DMS114 treated with DMSO at 0.1 percent for 48 hours (cell line): ENCODE data around the gene DDX55.

Experiments used
- DNase-seq: peaks from one replicate; lab custom pipeline; 2025; ENCODE audit not compliant: unreplicated experiment; lab: John Stamatoyannopoulos, UW

The DDX55 gene

GRCh38 chr12:123608182-123608581, 6.3 kb downstream of the DDX55 start:
- no peak for DNase-seq

- DNase-seq = no peak
These were observed 12.2 kb downstream of the DDX55 start for GRCh38 chr12:123614110-123614509.

GRCh38 chr12:123614531-123614930, 12.6 kb downstream of the DDX55 start:
- no peak for DNase-seq

GRCh38 chr12:123617144-123617543, 15.2 kb downstream of the DDX55 start:
- no peak for DNase-seq

DNA sequence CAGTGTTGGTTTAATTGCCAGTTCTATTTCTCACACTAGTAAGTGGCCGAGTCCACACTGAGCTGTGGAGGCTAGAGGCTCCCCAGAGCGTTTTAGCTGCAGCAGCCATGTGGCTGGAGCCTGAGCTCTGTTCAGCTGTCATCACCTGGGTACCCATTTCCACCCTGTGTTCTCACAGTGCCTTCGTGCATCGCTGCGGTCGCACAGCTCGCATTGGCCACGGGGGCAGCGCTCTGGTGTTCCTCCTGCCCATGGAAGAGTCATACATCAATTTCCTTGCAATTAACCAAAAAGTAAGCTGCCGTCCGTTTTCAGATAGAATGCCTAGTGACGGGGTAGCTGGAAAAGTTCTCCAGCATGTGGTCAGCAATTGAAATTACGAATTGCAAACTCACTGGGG, 15.7 kb downstream of the DDX55 start:
- no peak for DNase-seq

DNA sequence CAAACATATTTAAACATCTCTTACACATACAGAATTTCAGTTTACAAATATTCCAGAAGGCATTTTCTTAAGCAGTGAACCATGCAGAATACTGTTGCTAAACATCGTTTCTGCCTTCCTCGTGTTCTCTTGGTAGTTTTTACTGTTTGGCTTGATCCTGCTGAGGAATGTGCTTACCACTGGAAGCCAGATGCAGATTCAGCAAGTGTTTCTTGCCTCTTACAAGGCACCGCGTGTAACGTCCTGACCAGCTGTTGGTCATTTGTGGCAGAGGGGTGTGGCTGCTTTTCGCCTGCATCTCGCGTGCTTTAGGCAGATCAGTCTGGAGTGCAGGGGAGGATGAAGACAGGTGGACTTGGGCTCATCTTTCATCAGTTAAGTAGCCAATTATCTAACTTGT, 19.2 kb downstream of the DDX55 start:
- DNase-seq = no peak

GRCh38 chr12:123621619-123622530, 20.0 kb downstream of the DDX55 start:
- DNase-seq = no peak

DNA sequence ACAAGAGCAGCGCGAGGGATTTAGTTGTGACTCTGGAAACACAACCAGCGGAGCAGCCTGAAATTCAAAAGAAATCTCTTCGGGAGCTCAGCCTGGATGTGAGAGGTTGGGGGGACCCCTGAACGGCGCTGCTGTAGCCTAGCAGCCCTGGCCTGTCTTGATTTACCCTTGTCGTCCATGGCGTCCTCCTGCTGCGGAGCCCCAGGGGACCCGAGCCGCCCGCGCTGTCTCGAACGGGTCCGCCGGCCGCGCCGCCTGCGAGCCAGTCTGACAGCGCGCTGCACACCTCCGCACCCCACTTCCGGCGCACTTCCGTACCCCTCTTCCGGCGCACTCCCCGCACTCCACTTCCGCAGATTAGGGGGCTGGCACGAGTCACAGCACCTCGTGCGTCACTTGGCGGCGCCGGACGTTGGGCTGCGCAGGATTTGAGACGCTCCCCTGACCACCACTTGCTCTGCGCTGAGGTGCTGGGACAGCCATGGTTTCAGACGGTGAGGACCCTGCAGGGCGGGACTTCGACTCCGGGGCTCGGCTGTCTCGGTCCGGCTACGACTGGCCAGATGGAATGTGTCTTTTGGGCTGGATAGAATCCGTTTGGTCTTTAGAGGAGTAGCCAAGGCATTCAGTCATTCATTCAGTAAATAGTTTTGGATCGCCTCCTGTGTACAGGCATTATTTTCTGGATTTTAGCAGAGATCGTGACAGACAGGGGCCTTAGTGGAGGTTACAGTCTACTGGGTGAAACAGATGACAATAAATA, 31.7 kb downstream of the DDX55 start, which contains the start of the genes EIF2B1 and GTF2H3:
Gene EIF2B1, minus strand, starts transcription at position 308 of the 763 bp plus-strand sequence. Its CDS starts 129 bp downstream, at position 179.
Gene GTF2H3, plus strand, starts transcription at position 451 of the 763 bp plus-strand sequence. Its CDS starts 31 bp downstream, at position 482.
- DNase-seq = peak; percentile 97

GRCh38 chr12:123634142-123634561, 32.3 kb downstream of the DDX55 start:
- DNase-seq = no peak

GRCh38 chr12:123643911-123644310, 42.0 kb downstream of the DDX55 start:
- DNase-seq = no peak

GRCh38 chr12:123645380-123645779, 43.5 kb downstream of the DDX55 start:
- DNase-seq = no peak

DNA sequence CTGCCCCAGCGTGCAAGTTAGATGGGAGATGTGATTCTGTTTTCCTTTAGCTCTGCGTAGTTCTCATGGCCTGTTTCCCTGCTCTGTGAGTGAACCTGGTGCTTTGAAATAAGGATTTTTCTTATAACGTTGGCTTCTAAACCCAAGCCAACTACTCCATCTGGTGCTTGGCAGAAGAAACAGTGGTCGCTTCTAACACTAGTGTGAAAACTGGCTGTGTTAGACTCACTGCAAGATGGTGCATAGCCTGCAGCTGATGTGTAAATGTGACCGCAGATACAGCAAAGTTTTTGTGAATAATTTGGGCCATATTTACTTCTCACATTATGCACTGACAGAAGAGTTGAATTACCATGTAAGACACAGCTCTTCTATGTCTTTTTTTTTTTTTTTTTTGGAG, 44.0 kb downstream of the DDX55 start:
- DNase-seq = no peak

DNA sequence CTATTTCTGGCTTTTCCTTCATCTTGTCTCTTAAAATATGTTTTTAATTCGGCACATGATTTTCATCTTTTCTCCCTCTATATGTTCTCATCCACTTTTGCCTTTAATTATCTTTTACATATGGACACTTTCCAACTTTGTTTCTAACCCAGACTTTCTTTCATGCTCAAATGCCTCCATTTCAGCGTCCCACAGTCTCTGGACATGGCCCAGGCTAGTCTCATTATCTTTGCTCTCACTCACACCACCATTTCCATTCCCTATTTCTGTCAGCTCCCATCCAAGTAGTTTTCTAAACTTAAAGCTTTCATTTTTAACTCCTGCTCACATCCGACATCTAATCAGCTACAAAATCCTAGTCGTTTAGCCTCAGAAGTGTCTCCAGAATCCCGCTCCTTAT, 46.5 kb downstream of the DDX55 start:
- DNase-seq = no peak

DNA sequence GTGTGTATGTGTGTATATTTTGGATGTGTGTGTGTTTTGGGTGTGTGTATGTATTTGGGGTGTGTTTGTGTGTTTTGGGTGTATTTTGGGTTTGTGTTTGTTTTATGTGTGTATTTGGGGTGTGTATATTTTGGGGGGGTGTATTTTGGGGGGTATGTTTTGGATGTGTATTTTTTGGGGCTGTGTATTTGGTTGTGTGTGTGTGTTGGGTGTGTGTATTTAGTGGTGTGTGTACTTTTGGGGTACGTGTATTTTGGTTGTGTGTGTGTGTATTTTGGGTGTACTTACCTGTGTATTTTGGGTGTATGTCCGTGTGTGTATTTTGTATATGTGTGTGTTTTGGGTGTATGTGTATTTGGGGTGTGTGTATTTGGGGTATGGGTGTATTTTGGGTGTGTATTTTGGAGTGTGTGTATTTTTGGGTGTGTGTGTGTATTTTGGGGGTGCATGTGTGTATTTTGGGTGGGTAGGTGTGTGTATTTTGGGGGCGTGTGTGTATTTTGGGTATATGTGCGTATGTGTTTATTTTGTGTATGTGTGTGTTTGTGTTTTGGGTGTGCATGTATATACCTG, 52.3 kb downstream of the DDX55 start:
- no peak for DNase-seq

- no peak for DNase-seq
These were observed 53.5 kb downstream of the DDX55 start for GRCh38 chr12:123655420-123655819.

- no peak for DNase-seq
These were observed 54.5 kb downstream of the DDX55 start for GRCh38 chr12:123656392-123656791.

DNA sequence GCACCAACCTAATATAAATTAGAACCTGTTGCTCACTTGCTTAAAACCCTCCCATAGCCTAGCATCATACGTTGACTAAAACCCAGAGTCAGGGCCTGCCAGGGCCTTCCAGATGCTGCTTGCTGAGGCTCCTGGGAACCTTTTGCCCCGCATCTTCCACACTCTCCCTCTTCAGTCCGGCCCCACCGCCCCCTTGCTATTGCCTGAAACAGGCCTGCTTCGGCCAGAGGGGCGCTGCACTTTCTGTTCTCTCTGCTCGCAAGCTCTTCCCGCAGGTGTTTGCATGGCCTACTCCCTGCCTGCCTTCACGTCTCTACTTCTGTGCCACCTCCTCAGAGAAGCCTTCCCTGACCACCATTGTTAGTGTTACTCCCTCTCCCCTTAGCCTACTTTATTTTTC, 55.3 kb downstream of the DDX55 start:
- DNase-seq = no peak

GRCh38 chr12:123659996-123660727, 58.3 kb downstream of the DDX55 start:
- no peak for DNase-seq

DNA sequence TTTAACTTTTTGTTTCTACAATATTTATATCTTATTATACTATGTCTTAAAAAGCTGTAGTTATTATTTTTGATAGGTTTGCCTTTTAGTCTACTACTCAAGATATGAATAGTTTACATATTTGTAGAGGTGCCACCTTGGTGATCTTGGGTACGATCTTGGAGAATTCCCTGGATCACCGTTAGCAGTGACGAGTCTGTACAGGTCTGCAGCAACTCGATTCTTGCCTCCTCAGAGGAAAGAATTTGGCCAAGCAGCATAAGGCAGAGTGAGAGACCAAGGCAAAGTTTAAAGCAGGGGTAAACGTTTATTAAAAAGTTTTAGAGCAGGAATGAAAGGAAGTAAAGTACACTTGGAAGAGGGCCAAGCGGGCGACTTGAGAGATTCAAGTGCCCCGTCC, 65.9 kb downstream of the DDX55 start:
- DNase-seq = no peak
